HG02852 (cell line): ENCODE measurements around the gene ZNF529.
"Not testable (repeated sequence)": the region's sequence is repeated elsewhere in the genome, so short reads cannot be mapped to it uniquely, and the experiment has no call there.

Experiments
- ATAC-seq: cut with Tn5 transposase; IDR thresholded peaks from one replicate; pipeline ENCODE4 v1.9.1; 2021; ENCODE audit warnings: mild to moderate bottlenecking, moderate library complexity; ENCODE audit not compliant: unreplicated experiment

Gene ZNF529

GRCh38 chr19:36573020-36573894 is at the start of gene ZNF529:
Gene ZNF529, minus strand, starts transcription at chr19:36573292. Its CDS starts 946 bp downstream, at chr19:36572346.
- peak; percentile 92 for ATAC-seq

GRCh38 chr19:36605877-36606478 is 32.9 kb upstream of the ZNF529 start:
- ATAC-seq = no peak

DNA sequence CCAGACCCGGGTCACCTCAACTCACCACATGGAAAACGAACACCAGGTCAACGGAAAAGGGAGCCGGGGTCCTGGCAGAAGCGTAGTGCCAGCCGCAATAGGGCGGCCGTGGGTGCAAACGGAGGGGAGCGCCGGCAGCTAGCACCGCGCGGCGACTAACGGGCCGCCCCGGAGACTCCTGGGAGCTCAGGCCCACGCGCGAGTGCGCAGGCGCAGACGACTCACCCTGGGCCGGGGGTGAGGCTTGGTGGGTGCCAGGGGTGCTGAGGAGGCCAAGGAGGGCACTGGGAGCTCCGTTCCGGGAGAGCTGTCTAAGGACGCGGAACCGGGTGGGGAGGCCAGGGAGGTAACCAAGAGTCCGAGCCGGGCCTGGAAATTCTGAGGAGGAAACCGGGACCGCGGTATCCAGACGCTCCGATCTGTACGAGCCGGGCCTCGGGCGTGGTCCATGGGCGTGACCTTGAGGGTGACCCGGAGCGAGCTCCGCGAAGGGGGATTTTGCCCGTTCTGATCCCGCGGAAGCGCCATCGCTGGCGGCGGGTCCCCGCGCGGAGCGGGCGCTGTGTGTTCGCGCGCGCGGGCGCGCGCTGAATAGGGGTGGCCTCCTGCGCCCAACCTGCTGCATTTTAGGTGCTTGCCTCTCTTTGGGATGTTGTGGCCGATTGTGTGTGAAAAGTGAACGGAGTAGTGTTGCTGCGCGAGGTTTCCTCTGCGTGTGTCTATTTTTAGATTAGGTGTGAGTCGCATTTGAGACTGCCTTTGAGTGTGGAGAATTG is 32.2 kb upstream of the ZNF529 start, which contains the start of gene ZNF382:
Gene ZNF382 (plus strand): TSS at position 213 of the 776 bp plus-strand sequence. CDS start 4,602 bp downstream, outside the sequence.
- peak; percentile 75 for ATAC-seq

DNA sequence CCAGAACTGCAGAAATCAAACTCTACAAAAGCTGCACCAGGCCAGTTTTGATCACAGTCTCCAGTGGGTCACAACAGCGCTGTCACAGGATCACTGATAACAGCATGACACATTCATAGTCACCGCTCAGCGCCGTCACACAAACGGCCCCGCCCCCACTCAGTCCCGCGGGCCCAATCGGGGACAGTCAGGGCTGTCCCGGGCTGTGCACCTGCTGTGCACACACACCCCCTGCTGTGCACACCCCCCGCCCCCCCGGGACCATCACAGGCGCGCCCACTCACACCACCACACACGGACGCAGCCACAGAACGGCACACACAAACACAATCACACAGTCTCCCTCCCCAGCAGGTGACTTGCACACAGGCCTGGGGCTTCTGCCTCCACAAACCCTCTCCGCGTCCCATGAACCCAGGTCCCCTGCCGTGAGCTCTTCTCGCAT is 31.6 kb upstream of the ZNF529 start:
- peak; percentile 78 for ATAC-seq

- ATAC-seq = not testable (repeated sequence)
Measured at GRCh38 chr19:36602681-36603080, 29.6 kb upstream of the ZNF529 start.

DNA sequence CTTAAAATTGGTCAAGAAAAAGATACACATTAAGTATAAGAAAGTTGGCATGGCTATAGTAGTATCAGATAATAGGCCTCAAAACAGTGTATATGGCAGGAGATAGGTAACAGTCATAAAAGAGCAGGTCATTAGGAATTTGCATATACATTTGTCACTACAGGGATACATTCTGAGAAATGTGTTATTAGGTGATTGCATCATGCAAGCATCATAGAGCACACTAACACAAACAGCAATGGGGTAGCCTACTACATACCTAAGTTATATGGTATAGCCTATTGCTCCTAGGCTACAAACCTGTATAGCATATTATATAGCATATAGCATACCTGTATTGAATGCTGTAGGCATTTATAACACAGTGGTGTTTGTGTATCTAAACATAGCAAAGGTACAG is 6.2 kb upstream of the ZNF529 start:
- no peak for ATAC-seq

DNA sequence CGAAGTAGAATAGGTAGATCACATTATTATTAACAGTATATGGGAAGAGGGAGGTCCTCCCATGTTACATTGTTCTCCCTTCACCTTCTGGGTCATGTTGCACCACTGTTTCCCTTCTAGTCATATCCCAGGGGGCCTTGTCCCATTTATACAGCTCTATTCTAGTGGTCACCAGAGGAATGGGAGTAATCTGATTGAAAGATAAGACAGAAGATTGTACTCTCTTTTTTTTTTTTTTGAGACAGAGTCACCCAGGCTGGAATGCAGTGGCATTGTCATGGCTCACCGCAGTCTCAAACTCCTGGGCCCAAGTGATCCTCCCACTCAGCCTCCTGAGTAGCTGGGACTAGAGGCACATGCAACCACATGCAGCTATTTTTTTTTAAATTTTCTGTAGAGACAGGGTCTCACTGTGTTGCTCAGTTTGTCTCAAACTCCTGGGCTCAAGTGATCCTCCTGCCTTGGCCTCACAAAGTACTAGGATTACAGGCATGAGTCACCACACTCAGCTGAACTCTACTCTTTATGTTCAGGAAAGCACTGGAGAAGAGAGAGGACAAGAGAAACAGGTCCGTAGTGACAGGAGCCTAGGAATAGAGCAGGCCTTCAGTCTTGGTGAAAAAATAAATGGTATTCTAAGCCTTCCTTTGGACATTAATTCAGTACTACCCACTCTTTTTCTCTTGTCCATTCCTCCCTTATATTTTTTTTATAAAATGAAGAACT is 4.3 kb upstream of the ZNF529 start:
- no peak for ATAC-seq

DNA sequence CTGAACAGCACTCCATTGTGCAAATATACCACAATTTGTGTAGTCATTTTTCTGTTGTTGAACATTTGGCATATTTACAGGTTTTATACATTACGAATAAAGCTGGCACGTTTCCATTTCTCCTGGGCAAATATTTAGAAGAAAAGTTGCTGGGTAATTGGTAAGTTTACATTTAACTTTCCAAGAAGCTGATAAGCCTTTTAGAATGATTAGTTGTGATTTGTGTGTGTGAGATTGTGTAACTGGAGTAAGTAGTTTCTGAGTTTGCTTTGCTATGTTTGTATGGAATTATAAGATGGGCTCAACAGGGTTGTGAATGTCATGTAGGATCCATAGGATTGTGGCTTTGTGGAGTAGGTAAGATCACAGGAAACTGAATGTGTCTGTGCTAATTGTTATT is 1.6 kb upstream of the ZNF529 start:
- ATAC-seq = no peak

GRCh38 chr19:36573895-36574720 is 1.0 kb upstream of the ZNF529 start:
- peak; percentile 2 for ATAC-seq

- no peak for ATAC-seq
Measured at GRCh38 chr19:36572593-36573019, 486 bp downstream of the ZNF529 start.

DNA sequence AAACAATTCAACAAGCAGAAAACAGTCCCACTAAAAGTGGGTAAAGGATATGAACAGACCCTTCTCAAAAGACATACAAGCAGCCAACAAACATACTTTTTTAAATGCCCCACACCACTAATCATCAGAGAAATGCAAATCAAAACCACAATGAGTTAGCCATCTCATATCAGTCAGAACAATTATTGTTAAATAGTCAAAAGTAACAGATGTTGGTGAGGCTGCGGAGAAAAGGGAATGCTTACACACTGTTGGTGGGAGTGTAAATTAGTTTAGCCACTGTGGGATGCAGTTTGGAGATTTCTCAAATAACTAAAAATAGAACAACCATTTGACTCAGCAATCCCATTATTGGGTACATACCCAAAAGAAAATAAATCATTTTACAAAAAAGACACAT is 8.7 kb downstream of the ZNF529 start:
- ATAC-seq = no peak

- no peak for ATAC-seq
Measured at GRCh38 chr19:36547001-36547732, 25.9 kb downstream of the ZNF529 start.

DNA sequence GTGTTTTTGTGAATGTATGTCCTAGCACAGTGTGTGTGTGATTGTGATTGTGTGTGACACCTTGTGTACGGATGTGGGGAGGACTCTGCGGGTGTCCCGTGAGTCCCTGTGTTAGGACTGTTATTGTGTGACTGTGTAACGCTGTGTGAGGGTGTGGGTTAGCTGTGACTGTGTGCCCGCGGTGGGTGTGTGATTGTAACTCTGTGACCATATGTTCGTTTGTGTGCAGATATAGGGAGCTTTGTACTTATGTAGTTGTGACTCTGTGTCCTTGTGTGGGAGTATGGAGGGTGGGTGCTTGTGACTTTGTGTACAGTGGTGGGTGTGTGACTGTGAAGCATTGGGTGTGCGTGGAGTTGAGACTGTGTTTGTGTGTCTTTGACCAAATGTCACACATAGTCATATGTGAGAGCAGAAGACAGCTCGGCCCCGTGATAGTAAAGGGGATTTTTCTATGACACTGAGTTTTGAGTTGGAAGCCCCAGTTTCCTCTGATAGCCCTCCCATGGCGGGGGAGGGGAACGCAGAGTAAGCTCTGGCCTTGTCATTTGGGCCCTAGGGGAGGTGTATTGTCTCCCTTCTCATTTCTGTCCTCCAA is 44.1 kb downstream of the ZNF529 start:
- ATAC-seq = peak; percentile 21

DNA sequence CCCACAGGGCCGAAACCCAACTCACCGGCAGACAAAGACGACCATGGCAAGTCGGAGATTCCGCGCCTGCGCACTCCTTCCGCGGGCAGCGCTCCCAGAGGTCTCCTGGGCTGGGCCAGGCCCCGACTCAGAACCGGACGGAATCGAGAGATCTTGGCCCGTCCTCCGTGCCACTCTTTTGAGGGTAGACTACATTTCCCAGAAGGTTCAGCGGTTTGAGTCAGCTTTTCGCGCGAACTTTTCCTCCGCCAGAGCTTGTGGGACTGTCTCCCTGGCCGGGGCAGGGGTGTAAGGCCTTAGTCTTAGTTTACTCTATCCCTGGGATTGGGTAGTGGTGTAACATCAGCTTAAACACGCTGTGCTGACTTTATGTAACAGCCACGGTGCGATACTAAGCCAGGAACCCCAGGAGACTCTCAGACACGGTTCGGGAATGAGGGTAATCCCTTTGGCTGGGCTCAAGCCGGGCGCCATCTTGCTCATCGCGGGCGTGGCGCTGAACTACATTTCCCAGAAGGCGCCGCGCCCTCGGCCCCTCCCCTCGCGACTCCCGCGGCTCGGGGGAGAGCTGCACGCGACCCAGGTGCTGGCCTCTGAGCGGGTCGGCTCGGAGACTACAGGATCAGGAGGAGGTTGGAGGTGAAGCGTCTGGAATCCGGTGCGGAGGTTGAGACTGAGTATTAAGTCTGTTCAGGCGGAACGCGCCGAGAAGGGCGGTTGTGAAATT is 44.7 kb downstream of the ZNF529 start, which contains the start of gene ZNF260:
Gene ZNF260 (minus strand): TSS at position 78 of the 727 bp plus-strand sequence. CDS start 13,033 bp downstream, outside the sequence.
- peak; percentile 82 for ATAC-seq

DNA sequence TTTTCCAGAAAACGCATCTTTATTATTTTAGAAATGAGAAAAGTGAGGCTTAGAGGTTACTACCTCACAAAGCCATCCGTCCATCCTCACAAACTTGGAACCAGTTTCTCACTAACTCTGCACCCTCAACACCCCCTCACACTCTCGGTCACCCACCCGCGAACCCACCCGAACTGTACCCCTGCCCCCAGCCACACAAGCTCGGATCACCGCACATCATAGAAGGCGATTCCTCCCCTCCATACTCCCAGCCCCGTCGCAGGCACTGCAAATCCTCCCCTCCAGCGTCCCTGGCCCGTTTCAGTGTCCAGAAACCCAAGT is 45.3 kb downstream of the ZNF529 start:
- no peak for ATAC-seq

- no peak for ATAC-seq
Measured at GRCh38 chr19:36527341-36527740, 45.8 kb downstream of the ZNF529 start.

- ATAC-seq = no peak
Measured at GRCh38 chr19:36526581-36526980, 46.5 kb downstream of the ZNF529 start.

DNA sequence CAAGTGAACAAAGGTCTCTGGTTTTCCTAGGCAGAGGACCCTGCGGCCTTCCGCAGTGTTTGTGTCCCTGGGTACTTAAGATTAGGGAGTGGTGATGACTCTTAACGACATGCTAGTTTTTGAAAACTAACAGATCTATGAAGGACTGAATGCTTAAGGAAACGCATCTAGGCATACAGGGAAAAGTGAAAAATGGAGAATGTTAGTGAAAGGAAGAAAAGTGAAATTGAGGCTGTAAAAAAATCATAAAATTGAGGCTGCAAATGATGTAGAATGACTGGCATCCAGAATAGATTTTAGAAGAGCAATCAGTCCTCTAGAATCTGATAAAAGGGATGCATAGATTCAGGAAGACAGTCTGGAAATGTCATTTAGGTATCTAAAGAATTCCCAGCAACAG is 48.5 kb downstream of the ZNF529 start:
- ATAC-seq = no peak
